WERI-Rb-1 (cell line): Measurements from ENCODE around the gene FGG.

Experiments
- DNase-seq: peaks from one replicate; pipeline ENCODE4 v3.0.0-alpha.2; 2020
- H3K27ac ChIP-seq: fragments of 250-450 bp; sonication (Bioruptor Pico); 2 replicates; pipeline ENCODE4 v1.5.1; 2020; ENCODE audit warnings: mild to moderate bottlenecking, moderate library complexity
- H3K27me3 ChIP-seq: fragments of 250-450 bp; sonication (Bioruptor Pico); 2 replicates; pipeline ENCODE4 v1.5.1; 2021; ENCODE audit warnings: mild to moderate bottlenecking, low read depth, moderate library complexity; ENCODE audit not compliant: insufficient read depth, severe bottlenecking
- H3K36me3 ChIP-seq: fragments of 250-450 bp; sonication (Bioruptor Pico); 2 replicates; pipeline ENCODE4 v1.5.1; 2020; ENCODE audit warnings: mild to moderate bottlenecking, moderate library complexity
- H3K4me3 ChIP-seq: 2 replicates; pipeline ENCODE4 v1.5.1; 2011; ENCODE audit warnings: low read depth, mild to moderate bottlenecking, control low read depth, low read length
- H3K9me3 ChIP-seq: fragments of 250-450 bp; sonication (Bioruptor Pico); 2 replicates; pipeline ENCODE4 v1.5.1; 2021; ENCODE audit warnings: mild to moderate bottlenecking, moderate library complexity; ENCODE audit not compliant: severe bottlenecking
- TF ChIP-seq, protein P1 (sequence below): IDR thresholded peaks from 2 replicates; pipeline ENCODE4 v1.5.1; 2011; ENCODE audit warnings: low read depth, mild to moderate bottlenecking, control low read depth, inconsistent platforms, low read length

FGG gene

DNA sequence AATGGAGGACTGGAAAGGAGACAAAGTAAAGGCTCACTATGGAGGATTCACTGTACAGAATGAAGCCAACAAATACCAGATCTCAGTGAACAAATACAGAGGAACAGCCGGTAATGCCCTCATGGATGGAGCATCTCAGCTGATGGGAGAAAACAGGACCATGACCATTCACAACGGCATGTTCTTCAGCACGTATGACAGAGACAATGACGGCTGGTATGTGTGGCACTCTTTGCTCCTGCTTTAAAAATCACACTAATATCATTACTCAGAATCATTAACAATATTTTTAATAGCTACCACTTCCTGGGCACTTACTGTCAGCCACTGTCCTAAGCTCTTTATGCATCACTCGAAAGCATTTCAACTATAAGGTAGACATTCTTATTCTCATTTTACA, 42.9 kb downstream of the FGG start:
- Histone ChIP-seq H3K9me3 (no peaks in the 10 kb centered on the region), H3K27ac (no peak overlapping the region), H3K36me3 (no peaks in the 10 kb centered on the region), H3K27me3 (no peaks in the 10 kb centered on the region), H3K4me3 (no peak overlapping the region)
- TF ChIP-seq, protein P1, sequence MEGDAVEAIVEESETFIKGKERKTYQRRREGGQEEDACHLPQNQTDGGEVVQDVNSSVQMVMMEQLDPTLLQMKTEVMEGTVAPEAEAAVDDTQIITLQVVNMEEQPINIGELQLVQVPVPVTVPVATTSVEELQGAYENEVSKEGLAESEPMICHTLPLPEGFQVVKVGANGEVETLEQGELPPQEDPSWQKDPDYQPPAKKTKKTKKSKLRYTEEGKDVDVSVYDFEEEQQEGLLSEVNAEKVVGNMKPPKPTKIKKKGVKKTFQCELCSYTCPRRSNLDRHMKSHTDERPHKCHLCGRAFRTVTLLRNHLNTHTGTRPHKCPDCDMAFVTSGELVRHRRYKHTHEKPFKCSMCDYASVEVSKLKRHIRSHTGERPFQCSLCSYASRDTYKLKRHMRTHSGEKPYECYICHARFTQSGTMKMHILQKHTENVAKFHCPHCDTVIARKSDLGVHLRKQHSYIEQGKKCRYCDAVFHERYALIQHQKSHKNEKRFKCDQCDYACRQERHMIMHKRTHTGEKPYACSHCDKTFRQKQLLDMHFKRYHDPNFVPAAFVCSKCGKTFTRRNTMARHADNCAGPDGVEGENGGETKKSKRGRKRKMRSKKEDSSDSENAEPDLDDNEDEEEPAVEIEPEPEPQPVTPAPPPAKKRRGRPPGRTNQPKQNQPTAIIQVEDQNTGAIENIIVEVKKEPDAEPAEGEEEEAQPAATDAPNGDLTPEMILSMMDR = no peak
- no peak for DNase-seq

DNA sequence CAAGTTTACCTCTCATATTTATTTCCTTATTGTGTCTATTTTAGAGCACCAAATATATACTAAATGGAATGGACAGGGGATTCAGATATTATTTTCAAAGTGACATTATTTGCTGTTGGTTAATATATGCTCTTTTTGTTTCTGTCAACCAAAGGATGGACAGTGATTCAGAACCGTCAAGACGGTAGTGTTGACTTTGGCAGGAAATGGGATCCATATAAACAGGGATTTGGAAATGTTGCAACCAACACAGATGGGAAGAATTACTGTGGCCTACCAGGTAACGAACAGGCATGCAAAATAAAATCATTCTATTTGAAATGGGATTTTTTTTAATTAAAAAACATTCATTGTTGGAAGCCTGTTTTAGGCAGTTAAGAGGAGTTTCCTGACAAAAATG, 43.4 kb downstream of the FGG start:
- H3K27me3 ChIP-seq = no peaks in the 10 kb centered on the region
- no peaks in the 10 kb centered on the region for H3K9me3 ChIP-seq
- TF ChIP-seq, protein P1 = no peak
- H3K4me3 ChIP-seq = no peak overlapping the region
- no peak overlapping the region for H3K27ac ChIP-seq
- no peak for DNase-seq
- H3K36me3 ChIP-seq = no peaks in the 10 kb centered on the region

DNA sequence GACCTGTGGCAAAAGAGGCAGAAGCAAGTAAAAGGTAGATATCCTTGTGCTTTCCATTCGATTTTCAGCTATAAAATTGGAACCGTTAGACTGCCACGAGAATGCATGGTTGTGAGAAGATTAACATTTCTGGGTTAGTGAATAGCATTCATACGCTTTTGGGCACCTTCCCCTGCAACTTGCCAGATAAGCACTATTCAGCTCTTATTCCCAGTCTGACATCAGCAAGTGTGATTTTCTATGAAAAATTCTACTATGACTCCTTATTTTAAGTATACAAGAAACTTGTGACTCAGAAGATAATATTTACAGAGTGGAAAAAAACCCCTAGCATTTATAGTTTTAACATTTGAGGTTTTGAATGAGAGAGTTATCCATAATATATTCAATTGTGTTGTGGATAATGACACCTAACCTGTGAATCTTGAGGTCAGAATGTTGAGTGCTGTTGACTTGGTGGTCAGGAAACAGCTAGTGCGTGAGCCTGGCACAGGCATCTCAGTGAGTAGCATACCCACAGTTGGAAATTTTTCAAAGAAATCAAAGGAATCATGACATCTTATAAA, 45.7 kb downstream of the FGG start:
- no peaks in the 10 kb centered on the region for H3K36me3 ChIP-seq
- H3K27ac ChIP-seq = no peak overlapping the region
- H3K4me3 ChIP-seq = no peak overlapping the region
- H3K9me3 ChIP-seq = no peaks in the 10 kb centered on the region
- TF ChIP-seq, protein P1 = no peak
- no peaks in the 10 kb centered on the region for H3K27me3 ChIP-seq
- no peak for DNase-seq

DNA sequence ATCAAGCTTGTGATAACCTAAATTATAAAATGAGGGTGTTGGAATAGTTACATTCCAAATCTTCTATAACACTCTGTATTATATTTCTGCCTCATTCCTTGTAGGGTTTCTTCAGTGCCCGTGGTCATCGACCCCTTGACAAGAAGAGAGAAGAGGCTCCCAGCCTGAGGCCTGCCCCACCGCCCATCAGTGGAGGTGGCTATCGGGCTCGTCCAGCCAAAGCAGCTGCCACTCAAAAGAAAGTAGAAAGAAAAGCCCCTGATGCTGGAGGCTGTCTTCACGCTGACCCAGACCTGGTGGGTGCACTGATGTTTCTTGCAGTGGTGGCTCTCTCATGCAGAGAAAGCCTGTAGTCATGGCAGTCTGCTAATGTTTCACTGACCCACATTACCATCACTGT, 46.8 kb downstream of the FGG start:
- H3K4me3 ChIP-seq = no peak overlapping the region
- DNase-seq = no peak
- H3K27me3 ChIP-seq = no peaks in the 10 kb centered on the region
- no peak overlapping the region for H3K27ac ChIP-seq
- no peaks in the 10 kb centered on the region for H3K36me3 ChIP-seq
- no peaks in the 10 kb centered on the region for H3K9me3 ChIP-seq
- TF ChIP-seq, protein P1 = no peak

DNA sequence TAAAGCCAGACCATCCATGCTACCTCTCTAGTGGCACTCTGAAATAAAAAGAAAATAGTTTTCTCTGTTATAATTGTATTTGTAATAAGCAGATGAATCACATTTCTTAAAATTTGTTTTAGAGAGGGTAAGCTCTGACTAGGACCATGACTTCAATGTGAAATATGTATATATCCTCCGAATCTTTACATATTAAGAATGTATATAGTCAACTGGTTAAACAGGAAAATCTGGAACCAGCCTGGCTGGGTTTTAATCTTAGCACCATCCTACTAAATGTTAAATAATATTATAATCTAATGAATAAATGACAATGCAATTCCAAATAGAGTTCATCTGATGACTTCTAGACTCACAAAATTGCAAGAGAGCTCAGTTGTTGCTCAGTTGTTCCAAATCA, 48.1 kb downstream of the FGG start:
- H3K36me3 ChIP-seq = no peaks in the 10 kb centered on the region
- no peak for DNase-seq
- no peak overlapping the region for H3K4me3 ChIP-seq
- no peak overlapping the region for H3K27ac ChIP-seq
- TF ChIP-seq, protein P1 = no peak
- no peaks in the 10 kb centered on the region for H3K9me3 ChIP-seq
- no peaks in the 10 kb centered on the region for H3K27me3 ChIP-seq

DNA sequence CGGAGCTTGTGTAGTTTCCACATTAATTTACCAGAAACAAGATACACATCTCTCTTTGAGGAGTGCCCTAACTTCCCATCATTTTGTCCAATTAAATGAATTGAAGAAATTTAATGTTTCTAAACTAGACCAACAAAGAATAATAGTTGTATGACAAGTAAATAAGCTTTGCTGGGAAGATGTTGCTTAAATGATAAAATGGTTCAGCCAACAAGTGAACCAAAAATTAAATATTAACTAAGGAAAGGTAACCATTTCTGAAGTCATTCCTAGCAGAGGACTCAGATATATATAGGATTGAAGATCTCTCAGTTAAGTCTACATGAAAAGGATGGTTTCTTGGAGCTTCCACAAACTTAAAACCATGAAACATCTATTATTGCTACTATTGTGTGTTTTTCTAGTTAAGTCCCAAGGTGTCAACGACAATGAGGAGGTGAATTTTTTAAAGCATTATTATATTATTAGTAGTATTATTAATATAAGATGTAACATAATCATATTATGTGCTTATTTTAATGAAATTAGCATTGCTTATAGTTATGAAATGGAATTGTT, 49.7 kb downstream of the FGG start, which contains the start of gene FGB:
TSS of gene FGB (plus strand) at position 315 of the 558 bp plus-strand sequence. CDS start at position 323, 8 bp downstream.
- TF ChIP-seq, protein P1 = no peak
- Histone ChIP-seq H3K4me3 (no peak within 1 kb of the TSS), H3K36me3 (no peaks in the 10 kb centered on the region), H3K27ac (no peak within 1 kb of the TSS), H3K27me3 (no peaks in the 10 kb centered on the region), H3K9me3 (no peaks in the 10 kb centered on the region)
- no peak for DNase-seq
